GM03348 (cell line): Measurements from ENCODE around the gene MFSD6.
"Not testable (repeated sequence)": the region's sequence is repeated elsewhere in the genome, so short reads cannot be mapped to it uniquely, and the experiment has no call there.

Experiments used
- DNase-seq: peaks from one replicate; pipeline ENCODE4 v3.0.0; 2012; ENCODE audit warnings: low spot score

The MFSD6 gene

DNA sequence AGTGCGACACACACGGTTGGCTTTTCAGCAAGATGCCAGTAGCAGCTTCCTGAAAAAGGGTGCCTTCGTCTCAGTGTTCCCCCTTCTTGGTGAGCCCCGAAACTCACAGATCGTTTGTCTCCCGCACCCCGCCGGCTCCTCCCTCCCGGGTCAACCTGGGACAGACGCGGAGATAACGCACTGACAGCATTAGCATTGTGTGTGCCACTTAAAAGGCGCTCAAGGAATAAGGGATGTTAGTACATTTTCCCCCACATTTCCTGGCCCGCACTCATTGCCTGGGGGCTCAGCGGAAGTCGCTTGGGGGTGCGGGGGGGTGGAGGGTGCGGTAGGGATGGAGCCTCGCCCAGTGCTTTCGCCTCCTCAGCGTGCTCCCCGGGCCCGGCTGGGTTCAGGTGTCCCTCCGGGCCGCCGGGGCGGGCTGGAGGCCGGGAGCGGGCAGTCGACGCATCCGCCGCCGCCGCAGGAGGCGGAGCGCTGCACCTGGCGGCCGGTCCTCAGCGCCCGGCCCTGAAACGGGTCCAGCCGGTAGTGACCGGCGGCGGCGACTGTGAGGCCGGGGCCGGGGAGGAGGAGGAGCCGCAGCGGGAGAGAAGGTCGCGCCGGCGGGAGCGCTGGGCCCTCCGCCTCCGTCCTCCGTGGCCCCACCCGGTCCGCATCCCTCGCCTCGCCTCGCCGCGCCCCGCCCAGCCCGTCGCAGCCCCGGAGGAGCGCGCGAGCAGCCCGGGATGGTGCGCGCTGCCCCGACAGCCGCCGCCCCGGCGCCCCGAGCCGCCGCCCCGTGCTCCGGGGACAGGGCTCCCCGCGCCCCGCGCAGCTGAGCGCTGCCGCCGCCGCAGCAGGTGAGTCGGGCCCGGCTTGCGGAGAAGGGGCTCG is at the start of gene MFSD6:
Gene MFSD6 (plus strand): TSS at position 694 of the 876 bp plus-strand sequence. CDS start 27,675 bp downstream, outside the sequence.
- DNase-seq: peak; percentile 79

- DNase-seq: not testable (repeated sequence)
Measured at GRCh38 chr2:190358655-190359448, 49.3 kb upstream of the MFSD6 start.

- DNase-seq: no peak
Measured at GRCh38 chr2:190360561-190360960, 47.6 kb upstream of the MFSD6 start.

DNA sequence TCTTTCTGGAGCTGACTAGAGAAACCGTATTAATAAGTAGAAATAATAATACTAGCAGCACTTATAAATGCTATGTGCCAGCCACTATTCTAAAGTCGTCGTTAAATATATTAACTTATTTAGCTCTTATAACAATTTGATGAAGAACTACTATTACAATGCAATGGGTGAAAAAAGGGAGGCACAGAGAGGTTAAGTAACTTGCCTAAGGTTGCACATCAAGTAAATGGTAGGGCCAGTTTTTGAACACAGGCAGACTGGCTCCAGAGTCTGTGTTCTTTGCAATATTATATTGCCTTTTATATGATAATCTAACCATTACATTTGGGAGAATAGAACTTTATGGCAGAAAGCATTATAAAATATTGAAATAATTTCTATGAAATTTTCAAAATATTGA is 47.2 kb upstream of the MFSD6 start:
- no peak for DNase-seq

DNA sequence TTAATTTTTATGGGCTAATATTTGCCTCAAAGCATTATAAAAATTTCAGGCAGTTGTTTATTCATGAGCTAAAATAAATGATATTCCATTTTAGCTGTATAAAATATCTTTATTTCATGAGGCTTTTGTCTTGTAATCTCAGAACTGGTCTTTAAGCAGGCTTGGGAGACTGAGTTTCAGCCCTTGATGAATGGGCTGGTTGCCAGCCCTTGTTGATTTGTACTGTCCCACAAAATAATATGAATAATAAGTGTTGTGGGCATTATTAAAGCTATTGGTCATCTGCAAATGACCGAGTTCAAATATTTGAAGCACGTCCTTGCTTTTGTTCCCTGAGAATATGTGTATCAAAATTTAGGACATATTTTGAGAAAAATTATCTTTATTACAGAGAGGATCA is 46.6 kb upstream of the MFSD6 start:
- no peak for DNase-seq

DNA sequence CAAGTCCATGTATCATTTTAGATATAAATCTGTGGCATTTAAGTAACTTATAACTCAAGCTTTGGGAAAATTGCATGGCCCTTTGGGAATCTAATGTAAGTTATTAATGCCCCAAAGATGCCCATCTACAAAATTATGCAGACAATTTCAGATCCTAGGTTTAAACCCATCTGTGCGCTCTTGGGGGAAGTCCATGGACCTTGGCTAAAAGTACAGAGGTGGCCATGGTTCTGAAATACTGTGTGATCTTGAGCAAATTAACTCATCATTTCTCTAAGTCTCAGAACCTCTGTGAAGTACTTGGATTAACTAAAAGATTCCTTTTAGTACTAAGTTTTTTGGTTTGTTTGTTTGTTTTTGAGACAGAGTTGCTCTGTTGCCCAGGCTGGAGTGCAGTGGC is 45.3 kb upstream of the MFSD6 start:
- DNase-seq: no peak

GRCh38 chr2:190365499-190366204 is 42.5 kb upstream of the MFSD6 start:
- no peak for DNase-seq

GRCh38 chr2:190366248-190366753 is 41.9 kb upstream of the MFSD6 start:
- no peak for DNase-seq

DNA sequence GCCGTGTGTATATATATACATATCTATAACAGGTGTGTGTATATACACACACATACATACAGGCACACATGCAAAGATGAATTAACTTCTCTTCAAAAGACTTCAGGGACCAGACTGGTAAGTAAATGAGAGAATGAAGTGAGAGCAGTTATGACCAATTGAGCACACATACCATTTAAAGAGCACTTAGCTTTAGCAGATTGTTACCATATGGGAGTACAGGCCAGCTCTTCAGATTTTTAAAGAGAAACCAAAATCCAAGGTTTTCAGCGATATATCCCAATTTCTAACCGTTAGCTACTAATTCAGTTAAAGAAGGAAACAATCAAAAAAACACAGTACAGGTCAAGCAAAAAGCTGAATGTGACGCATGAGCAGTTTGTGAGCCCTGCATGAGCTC is 41.1 kb upstream of the MFSD6 start:
- DNase-seq: no peak

- no peak for DNase-seq
Measured at GRCh38 chr2:190369635-190370034, 38.5 kb upstream of the MFSD6 start.

- DNase-seq: no peak
Measured at GRCh38 chr2:190376083-190376482, 32.1 kb upstream of the MFSD6 start.

GRCh38 chr2:190376591-190377245 is 31.4 kb upstream of the MFSD6 start:
- no peak for DNase-seq

DNA sequence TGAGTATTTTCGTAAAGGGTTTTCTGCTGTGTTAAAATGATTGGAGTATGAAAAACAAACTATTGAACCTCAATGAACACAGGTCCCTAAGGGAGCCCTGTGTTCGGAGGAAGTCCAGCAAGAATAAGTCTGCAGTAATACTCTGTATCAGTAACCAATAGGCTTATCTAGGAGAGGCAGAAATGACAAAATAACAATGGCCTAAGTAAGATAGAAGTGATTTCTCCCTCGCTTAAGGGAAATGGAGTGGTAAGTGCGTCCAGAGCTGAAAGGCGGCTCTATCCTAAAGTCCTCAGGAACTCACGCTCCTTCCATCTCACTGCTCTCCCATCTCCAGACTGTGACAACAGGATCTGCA is 29.3 kb upstream of the MFSD6 start:
- no peak for DNase-seq

GRCh38 chr2:190379249-190379964 is 28.7 kb upstream of the MFSD6 start:
- no peak for DNase-seq

- no peak for DNase-seq
Measured at GRCh38 chr2:190380962-190381412, 27.2 kb upstream of the MFSD6 start.

DNA sequence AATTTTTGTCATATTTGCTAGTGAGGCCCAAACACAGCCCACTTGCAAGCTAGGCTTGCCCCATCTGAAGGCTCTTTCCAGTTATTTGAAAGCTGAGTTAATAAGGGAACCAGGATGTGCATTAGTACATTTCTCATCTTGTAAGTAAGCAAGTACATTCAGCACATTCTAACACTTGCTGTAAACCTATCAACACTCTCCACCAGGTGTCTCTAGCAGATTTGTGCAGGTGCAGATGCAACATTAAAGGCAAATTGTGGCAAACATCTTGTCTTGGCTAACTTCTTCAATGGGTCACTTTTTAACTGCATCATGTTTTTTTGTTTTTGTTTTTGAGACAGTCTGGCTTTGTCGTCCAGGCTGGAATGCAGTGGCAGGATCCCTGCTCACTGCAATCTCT is 25.3 kb upstream of the MFSD6 start:
- DNase-seq: no peak

- no peak for DNase-seq
Measured at GRCh38 chr2:190387422-190387821, 20.7 kb upstream of the MFSD6 start.

- DNase-seq: no peak
Measured at GRCh38 chr2:190396271-190396670, 11.9 kb upstream of the MFSD6 start.

GRCh38 chr2:190402986-190403603 is 5.1 kb upstream of the MFSD6 start:
- DNase-seq: no peak

DNA sequence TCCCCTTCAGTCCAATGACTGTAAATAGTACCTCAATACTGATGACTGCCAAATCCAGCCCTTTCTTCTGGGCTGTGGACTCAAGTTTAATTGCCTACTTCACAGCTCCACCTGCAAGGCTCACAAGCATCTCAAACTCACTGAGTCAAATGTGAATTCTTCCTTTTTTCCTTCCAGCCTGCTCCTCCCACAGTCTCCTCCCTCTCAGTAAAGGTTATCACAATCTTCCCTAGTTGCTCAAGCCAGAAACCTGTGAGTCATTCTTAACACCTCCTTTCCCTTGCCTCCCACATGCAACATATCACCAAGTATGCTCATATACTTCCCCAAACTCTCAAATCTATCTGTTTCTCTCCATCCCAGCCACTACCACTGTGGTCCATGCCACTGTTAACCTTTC is 3.7 kb upstream of the MFSD6 start:
- DNase-seq: no peak

DNA sequence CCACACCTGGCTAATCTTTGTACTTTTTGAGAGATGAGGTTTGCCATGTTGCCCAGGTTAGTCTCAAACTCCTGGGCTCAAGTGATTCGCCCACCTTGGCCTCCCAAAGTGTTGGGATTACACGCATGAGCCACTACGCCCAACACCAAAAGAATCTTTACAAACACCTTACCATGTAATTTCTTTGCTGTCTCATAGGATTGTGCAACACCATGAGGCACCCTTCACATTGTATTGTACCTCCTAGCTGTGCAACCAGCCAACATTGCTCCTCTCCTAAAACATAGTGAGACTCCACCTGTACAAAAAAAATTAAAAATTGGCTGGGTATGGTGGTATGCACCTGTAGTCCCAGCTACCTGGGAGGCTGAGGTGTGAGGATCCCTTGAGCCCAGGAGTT is 3.1 kb upstream of the MFSD6 start:
- DNase-seq: no peak
